H1 (cell line): ENCODE results near the gene PRMT3. TPM values are rescaled to one million over a fixed set of nuclear protein-coding genes. Genes with fewer than 3 reads are reported as not detected.

ENCODE experiments used
- BACH1 ChIP-seq: IDR thresholded peaks from 2 replicates; pipeline ENCODE4 v1.6.1; 2012; ENCODE audit warnings: low read length, improper control_type of control experiment
- CHD7 ChIP-seq: fragments of 300-600 bp; sonication (generic); IDR thresholded peaks from 2 replicates; pipeline ENCODE4 v1.7.1; 2012; ENCODE audit warnings: low read length, moderate library complexity, mild to moderate bottlenecking, inconsistent platforms; ENCODE audit not compliant: insufficient replicate concordance
- GTF2F1 ChIP-seq: IDR thresholded peaks from 2 replicates; pipeline ENCODE4 v1.6.1; 2012; ENCODE audit warnings: low read depth, low read length, improper control_type of control experiment, borderline replicate concordance
- JUN ChIP-seq: IDR thresholded peaks from 2 replicates; pipeline ENCODE4 v1.6.1; 2011; ENCODE audit warnings: low read depth, mild to moderate bottlenecking, improper control_type of control experiment, low read length
- KDM1A ChIP-seq: fragments of 200-600, 300-600 bp; sonication (generic); IDR thresholded peaks from 2 replicates; pipeline ENCODE4 v1.7.1; 2016; ENCODE audit warnings: mild to moderate bottlenecking, low read length, borderline replicate concordance
- RBBP5 ChIP-seq: IDR thresholded peaks from 2 replicates; pipeline ENCODE4 v1.7.1; 2012; ENCODE audit warnings: low read depth, mild to moderate bottlenecking, inconsistent platforms, low read length, moderate library complexity, borderline replicate concordance
- polyA plus RNA-seq, 7 experiments: library from polyadenylated mRNA; depleted of rRNA in 3 of 7; stranded (reverse) in 5 of 7; unstranded in 2 of 7; fragments of >200 nt in 5 of 7; fragments of 200-250 nt in 2 of 7; gene quantifications; 1 replicate in 5 of 7; 2 replicates in 1 of 7; 4 replicates in 1 of 7; pipeline versions ENCODE4 v1.2.1 to v1.2.3, GENCODE V29; 2011 to 2013; ENCODE audit warnings: missing spikeins in 2 of 7, mixed read lengths in 2 of 7
- total RNA-seq: library from RNA; stranded (reverse); fragmentation: NEBNext Ultra II Directional; extraction: Animal tissue kit (Norgen Biotek cat#: 25700); gene quantifications from 2 replicates; pipeline ENCODE4 v1.2.1, GENCODE V29; 2021

PRMT3 gene
- total and polyA plus RNA-seq, 2 of the 8 experiments (the other 6 are each of a cell fraction or from before 2014, with no cell fraction given) = 11.2 to 26.5 TPM

DNA sequence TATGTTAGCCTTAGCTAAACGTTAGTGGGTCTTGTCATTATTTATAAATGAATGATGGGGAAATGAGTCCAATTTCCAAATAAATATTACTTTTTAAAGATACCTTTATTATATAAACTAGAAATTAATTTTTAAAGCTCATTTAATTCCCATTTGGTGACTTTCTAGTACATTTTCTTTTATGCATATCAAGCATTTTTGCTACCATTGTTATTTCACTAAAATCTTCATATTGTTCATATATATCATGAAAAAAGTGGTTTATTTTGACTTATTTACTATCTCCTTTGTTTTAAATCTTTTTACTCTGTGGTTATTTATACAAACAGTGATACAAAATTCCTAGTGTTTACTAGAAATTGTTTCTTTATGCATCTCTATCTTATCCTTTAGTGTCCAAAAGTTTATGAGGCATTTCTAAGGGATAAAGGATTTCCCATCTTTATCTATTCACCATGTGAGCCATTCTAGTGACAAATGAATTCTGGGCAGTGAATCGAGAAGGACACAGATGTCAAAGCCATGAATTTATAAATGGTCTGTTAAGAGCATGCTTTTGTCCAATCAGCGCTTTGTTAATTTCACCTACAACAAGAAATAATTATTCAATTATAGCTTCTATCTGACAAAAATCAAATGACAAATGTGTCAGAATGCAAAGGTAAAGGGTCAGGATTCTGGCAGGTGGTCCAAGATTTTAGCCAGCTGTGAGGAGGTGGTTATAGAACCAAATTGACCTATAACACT is 70.6 kb downstream of the PRMT3 start (continued):
- TF ChIP-seq CHD7 (no peak), BACH1 (no peak), RBBP5 (no peak), JUN (no peak), KDM1A (no peak), GTF2F1 (no peak)
